ENCODE measurements around the gene ENTPD7.

DNA sequence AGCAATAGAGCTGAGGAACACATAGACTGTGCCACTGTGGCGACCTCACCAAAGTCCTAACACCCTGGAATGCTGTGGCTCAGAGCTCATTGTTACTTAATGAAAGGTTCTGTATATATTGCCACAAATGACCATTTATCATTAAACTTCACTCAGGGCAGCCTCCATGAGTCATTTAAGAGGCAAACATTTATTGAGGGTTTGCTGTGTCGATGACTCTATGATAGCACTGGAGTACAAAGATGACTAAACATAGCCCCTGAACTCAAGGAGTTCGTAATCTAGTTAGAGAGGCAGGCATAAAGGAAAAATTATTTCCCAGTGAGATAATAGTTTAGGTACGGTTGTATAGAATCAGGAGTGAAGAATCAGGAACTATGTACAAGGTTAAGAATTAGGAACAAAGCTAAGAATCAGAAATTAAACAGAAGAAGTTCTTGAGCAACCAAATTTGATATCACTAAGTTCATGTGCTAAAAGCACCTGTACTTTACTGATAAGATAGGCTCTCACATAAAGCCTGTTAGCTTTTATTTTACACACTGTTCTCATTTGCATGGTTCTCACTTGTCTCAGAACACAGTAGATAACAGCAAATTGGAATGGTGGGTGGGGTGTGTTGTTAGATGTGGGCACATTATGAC is 7.9 kb downstream of the ENTPD7 start:
- no peak for TF ChIP-seq ASH2L (IDR thresholded peaks at IDR 0.05; ENCODE audit: borderline replicate concordance, low read depth)
- TF ChIP-seq, protein P1, sequence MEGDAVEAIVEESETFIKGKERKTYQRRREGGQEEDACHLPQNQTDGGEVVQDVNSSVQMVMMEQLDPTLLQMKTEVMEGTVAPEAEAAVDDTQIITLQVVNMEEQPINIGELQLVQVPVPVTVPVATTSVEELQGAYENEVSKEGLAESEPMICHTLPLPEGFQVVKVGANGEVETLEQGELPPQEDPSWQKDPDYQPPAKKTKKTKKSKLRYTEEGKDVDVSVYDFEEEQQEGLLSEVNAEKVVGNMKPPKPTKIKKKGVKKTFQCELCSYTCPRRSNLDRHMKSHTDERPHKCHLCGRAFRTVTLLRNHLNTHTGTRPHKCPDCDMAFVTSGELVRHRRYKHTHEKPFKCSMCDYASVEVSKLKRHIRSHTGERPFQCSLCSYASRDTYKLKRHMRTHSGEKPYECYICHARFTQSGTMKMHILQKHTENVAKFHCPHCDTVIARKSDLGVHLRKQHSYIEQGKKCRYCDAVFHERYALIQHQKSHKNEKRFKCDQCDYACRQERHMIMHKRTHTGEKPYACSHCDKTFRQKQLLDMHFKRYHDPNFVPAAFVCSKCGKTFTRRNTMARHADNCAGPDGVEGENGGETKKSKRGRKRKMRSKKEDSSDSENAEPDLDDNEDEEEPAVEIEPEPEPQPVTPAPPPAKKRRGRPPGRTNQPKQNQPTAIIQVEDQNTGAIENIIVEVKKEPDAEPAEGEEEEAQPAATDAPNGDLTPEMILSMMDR (IDR thresholded peaks at IDR 0.05 in 2 of 3, conservative IDR thresholded peaks at IDR 0.05 in 1 of 3; ENCODE audit: control insufficient read depth in 2 of 3, extremely low read depth in 1 of 3, insufficient read depth in 1 of 3, low read depth in 3 of 3, low read length in 3 of 3): no peak
- no peak for TF ChIP-seq RELA (IDR thresholded peaks at IDR 0.05; ENCODE audit: borderline replicate concordance, partially characterized antibody)
- no peak for TF ChIP-seq NFXL1 (IDR thresholded peaks at IDR 0.05; ENCODE audit: borderline replicate concordance)
- TF ChIP-seq NRF1 (conservative IDR thresholded peaks at IDR 0.05; ENCODE audit: low read depth, low read length): no peak
- TF ChIP-seq BCL11A (IDR thresholded peaks at IDR 0.05; ENCODE audit: low read depth, low read length): no peak
- TF ChIP-seq HDGF (IDR thresholded peaks at IDR 0.05): no peak
- TF ChIP-seq POLR2A (IDR thresholded peaks at IDR 0.05; ENCODE audit: low read depth, low read length): no peak
- TF ChIP-seq NFYA (IDR thresholded peaks at IDR 0.05; ENCODE audit: borderline replicate concordance, low read depth, low read length): no peak
